Suprapubic skin (tissue), 4 donors: Measurements from ENCODE around the gene RNF217. TPM values are rescaled to one million over a fixed set of nuclear protein-coding genes. Genes with fewer than 3 reads are reported as not detected.
A peak's percentile ranks its signal among the peaks of the same experiment; 100 is the strongest.

Experiments used
- DNase-seq, 2 donors: peaks; one replicate each; pipeline ENCODE4 v3.0.0-alpha.2; 2019; ENCODE audit warnings: low spot score in 2 of 2
- H3K27ac ChIP-seq: fragments of 200-600 bp; sonication (generic); one replicate; pipeline ENCODE4 v1.5.1; 2019
- H3K27me3 ChIP-seq: fragments of 200-600 bp; sonication (generic); one replicate; pipeline ENCODE4 v1.5.1; 2019
- H3K36me3 ChIP-seq: fragments of 200-600 bp; sonication (generic); one replicate; pipeline ENCODE4 v1.5.1; 2019
- H3K4me1 ChIP-seq: fragments of 200-600 bp; sonication (generic); one replicate; pipeline ENCODE4 v1.5.1; 2019
- H3K4me3 ChIP-seq: fragments of 200-600 bp; sonication (generic); one replicate; pipeline ENCODE4 v1.5.1; 2019; ENCODE audit warnings: mild to moderate bottlenecking
- H3K9me3 ChIP-seq: fragments of 200-600 bp; sonication (generic); one replicate; pipeline ENCODE4 v1.5.1; 2019
- EP300 ChIP-seq: sonication (generic); formaldehyde crosslinking; IDR thresholded peaks from one replicate; pipeline ENCODE4 v1.6.1; 2017; ENCODE audit warnings: antibody characterized with exemption
- POLR2A ChIP-seq, 2 donors: fragments of 450-650 bp; IDR thresholded peaks; one replicate each; pipeline ENCODE4 v1.6.1; 2017; ENCODE audit warnings: antibody characterized with exemption in 2 of 2, mild to moderate bottlenecking in 2 of 2, moderate library complexity in 2 of 2
- POLR2AphosphoS5 ChIP-seq, 3 donors: sonication (generic); formaldehyde crosslinking; IDR thresholded peaks; one replicate each; pipeline ENCODE4 v1.6.1; 2017; ENCODE audit warnings: antibody characterized with exemption in 3 of 3
- whole genome bisulfite sequencing: methylation state at CpG from one replicate; pipeline ENCODE4 v1.1.5; 2018; 5-methylcytosine and 5-hydroxymethylcytosine counted together
- total RNA-seq, 4 donors: library from RNA; depleted of rRNA; stranded (reverse); fragments of >200 nt; gene quantifications; one replicate each; pipeline ENCODE4 v1.1.0, GENCODE V29; 2016
- TF ChIP-seq, protein P1 (sequence below), 2 donors: fragments of 200-600 bp in 1 of 2; fragments of 450-650 bp in 1 of 2; sonication (generic) in 1 of 2; IDR thresholded peaks; one replicate each; pipeline ENCODE4 v1.5.1; 2016 to 2019; ENCODE audit warnings: antibody characterized with exemption in 2 of 2, mild to moderate bottlenecking in 1 of 2, moderate library complexity in 1 of 2

RNF217 gene
- total RNA-seq, 4 donors from 2014 or later, result 32.3 to 55.1 (median 43.3) TPM

- Histone ChIP-seq H3K4me3 (no peak overlapping the region), H3K27ac (no peak overlapping the region), H3K27me3 (no peaks in the 10 kb centered on the region), H3K4me1 (peaks cover 8% of the 10 kb centered on the region), H3K36me3 (no peaks in the 10 kb centered on the region), H3K9me3 (no peaks in the 10 kb centered on the region)
- DNase-seq, result no peak
- TF ChIP-seq POLR2AphosphoS5 (IDR thresholded peaks at IDR 0.05), result no peak
- TF ChIP-seq EP300, result no peak
- TF ChIP-seq POLR2A (IDR thresholded peaks at IDR 0.05), result no peak
- TF ChIP-seq, protein P1, sequence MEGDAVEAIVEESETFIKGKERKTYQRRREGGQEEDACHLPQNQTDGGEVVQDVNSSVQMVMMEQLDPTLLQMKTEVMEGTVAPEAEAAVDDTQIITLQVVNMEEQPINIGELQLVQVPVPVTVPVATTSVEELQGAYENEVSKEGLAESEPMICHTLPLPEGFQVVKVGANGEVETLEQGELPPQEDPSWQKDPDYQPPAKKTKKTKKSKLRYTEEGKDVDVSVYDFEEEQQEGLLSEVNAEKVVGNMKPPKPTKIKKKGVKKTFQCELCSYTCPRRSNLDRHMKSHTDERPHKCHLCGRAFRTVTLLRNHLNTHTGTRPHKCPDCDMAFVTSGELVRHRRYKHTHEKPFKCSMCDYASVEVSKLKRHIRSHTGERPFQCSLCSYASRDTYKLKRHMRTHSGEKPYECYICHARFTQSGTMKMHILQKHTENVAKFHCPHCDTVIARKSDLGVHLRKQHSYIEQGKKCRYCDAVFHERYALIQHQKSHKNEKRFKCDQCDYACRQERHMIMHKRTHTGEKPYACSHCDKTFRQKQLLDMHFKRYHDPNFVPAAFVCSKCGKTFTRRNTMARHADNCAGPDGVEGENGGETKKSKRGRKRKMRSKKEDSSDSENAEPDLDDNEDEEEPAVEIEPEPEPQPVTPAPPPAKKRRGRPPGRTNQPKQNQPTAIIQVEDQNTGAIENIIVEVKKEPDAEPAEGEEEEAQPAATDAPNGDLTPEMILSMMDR (IDR thresholded peaks at IDR 0.05), result no peak
- WGBS, result 39% methylated on average over 3 of the region's 3 CpGs
These were observed 132.3 kb downstream of the RNF217 start for GRCh38 chr6:125094563-125094962.

GRCh38 chr6:125095580-125096301, 133.5 kb downstream of the RNF217 start:
- 57% methylated on average over 5 of the region's 5 CpGs for WGBS
- DNase-seq, result no peak
- no peaks in the 10 kb centered on the region for H3K27me3 ChIP-seq
- H3K9me3 ChIP-seq, result no peaks in the 10 kb centered on the region
- H3K4me3 ChIP-seq, result no peak overlapping the region
- peak overlapping the region; percentile 19 for H3K27ac ChIP-seq
- H3K4me1 ChIP-seq, result peaks cover 10% of the 10 kb centered on the region
- TF ChIP-seq, protein P1 (IDR thresholded peaks at IDR 0.05), result no peak
- TF ChIP-seq POLR2AphosphoS5 (IDR thresholded peaks at IDR 0.05) (no peak), EP300 (no peak), POLR2A (IDR thresholded peaks at IDR 0.05) (no peak)
- no peaks in the 10 kb centered on the region for H3K36me3 ChIP-seq

DNA sequence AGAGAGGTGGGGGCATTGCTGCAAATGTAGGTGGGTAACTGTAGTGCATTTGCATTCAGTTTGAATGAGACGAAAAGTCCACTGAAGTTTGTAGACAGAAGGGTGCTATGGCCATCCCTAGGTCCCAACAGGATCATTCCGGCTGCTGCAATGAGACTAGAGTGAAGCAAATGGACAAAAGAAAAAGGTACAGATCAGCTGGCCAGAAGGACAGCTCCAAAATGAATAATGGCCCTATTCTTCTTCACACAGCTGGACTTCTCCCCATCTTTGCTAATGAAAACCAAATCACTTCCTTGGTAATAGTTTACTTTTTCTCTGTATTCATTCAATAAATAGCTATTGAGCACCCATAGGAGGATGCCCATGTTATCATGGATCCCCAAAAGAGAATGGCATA, 134.9 kb downstream of the RNF217 start:
- WGBS, result 95% methylated on average over 2 of the region's 2 CpGs
- H3K9me3 ChIP-seq, result no peaks in the 10 kb centered on the region
- no peak overlapping the region for H3K4me3 ChIP-seq
- peaks cover 15% of the 10 kb centered on the region for H3K4me1 ChIP-seq
- no peaks in the 10 kb centered on the region for H3K27me3 ChIP-seq
- DNase-seq, result no peak
- no peaks in the 10 kb centered on the region for H3K36me3 ChIP-seq
- TF ChIP-seq POLR2AphosphoS5 (IDR thresholded peaks at IDR 0.05) (no peak), EP300 (no peak), POLR2A (IDR thresholded peaks at IDR 0.05) (no peak)
- TF ChIP-seq, protein P1 (IDR thresholded peaks at IDR 0.05), result no peak
- no peak overlapping the region for H3K27ac ChIP-seq

DNA sequence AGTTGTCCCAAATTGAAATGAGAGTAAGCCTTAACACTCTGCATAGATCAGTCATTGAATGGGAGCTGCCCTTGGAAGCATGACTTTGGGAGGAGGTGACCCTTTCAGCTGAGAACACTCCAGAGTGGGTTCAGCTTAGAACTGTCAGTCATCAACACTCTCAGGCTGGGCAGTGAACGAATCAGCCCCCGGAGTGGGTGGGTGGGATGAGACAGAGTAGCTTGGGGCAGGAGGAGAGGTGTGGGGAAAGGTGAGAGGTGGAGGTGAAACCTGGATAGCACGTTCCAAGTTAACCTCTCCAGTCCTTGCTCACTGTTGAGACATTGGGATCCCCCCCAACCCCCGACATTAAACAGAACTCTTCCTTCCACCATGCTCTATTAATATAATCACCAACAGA, 136.0 kb downstream of the RNF217 start:
- Histone ChIP-seq H3K4me1 (peaks cover 15% of the 10 kb centered on the region), H3K27me3 (no peaks in the 10 kb centered on the region), H3K27ac (no peak overlapping the region), H3K9me3 (no peaks in the 10 kb centered on the region), H3K36me3 (no peaks in the 10 kb centered on the region), H3K4me3 (no peak overlapping the region)
- WGBS, result 91% methylated on average over 4 of the region's 4 CpGs
- TF ChIP-seq, protein P1 (IDR thresholded peaks at IDR 0.05), result no peak
- TF ChIP-seq EP300, result no peak
- no peak for TF ChIP-seq POLR2A (IDR thresholded peaks at IDR 0.05)
- TF ChIP-seq POLR2AphosphoS5 (IDR thresholded peaks at IDR 0.05), result no peak
- DNase-seq, result no peak

DNA sequence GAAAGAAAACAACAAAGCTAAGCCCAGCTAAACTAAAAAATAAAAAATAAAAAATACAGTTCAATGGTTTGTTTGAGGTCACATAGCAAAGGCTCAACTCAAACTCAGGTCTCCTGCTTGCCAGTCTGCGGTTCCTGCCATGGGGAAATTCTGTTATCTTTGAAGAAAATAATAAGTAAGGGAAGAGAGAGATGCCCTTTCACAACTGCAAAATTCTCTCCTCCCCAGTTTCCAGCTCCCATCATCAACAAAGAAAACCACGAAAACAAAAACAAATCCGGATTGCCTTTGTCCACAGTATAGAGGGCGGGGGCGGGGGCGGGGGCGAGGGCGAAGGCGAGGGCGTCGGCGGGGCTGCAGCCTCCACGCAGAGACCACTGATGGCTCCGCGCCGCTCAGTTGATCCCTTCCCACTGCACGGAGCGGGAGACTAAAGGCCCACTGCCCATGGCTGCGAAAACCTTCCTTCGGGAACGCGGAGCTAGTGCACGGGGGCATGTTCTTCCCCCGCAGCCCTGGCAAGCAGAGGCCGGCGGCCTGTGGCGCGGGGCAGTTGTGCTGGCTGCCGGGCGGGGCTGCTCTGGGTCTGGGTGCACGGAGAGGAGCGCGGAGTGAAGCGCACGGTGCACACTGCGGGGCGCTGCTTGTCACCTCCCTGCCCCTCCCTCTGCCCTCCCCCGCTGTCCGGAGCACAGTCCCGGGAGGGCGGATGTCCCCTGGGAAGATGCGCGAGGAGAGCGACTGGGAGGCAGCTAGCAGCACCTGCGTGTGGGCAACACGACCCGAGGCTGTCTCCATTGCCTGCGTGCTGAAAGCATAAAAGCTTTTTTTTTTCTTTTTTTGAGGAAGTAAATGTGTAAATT, 137.2 kb downstream of the RNF217 start:
- Histone ChIP-seq H3K27me3 (no peaks in the 10 kb centered on the region), H3K4me3 (peak overlapping the region; percentile 59), H3K9me3 (no peaks in the 10 kb centered on the region), H3K4me1 (peaks cover 21% of the 10 kb centered on the region), H3K27ac (no peak overlapping the region), H3K36me3 (no peaks in the 10 kb centered on the region)
- 1% methylated on average over 29 of the region's 48 CpGs for WGBS
- TF ChIP-seq POLR2A (IDR thresholded peaks at IDR 0.05), result no peak
- no peak for TF ChIP-seq EP300
- TF ChIP-seq, protein P1 (IDR thresholded peaks at IDR 0.05), result no peak
- no peak for TF ChIP-seq POLR2AphosphoS5 (IDR thresholded peaks at IDR 0.05)
- no peak for DNase-seq
